HEK293T (cell line): ENCODE measurements around the gene DPYSL4.

Experiments used
- BHLHE40 ChIP-seq: fragments of 450-650 bp; IDR thresholded peaks from 2 replicates; pipeline ENCODE4 v1.6.1; 2016; ENCODE audit warnings: mild to moderate bottlenecking, moderate library complexity, borderline replicate concordance
- ELF4 ChIP-seq: fragments of 450-650 bp; IDR thresholded peaks from 2 replicates; pipeline ENCODE4 v1.6.1; 2017; ENCODE audit warnings: antibody characterized with exemption
- SUZ12 ChIP-seq: fragments of 450-650 bp; IDR thresholded peaks from 2 replicates; pipeline ENCODE4 v1.6.1; 2016; ENCODE audit warnings: mild to moderate bottlenecking
- ZNF384 ChIP-seq: fragments of 450-650 bp; IDR thresholded peaks from 2 replicates; pipeline ENCODE4 v1.6.1; 2016

DNA sequence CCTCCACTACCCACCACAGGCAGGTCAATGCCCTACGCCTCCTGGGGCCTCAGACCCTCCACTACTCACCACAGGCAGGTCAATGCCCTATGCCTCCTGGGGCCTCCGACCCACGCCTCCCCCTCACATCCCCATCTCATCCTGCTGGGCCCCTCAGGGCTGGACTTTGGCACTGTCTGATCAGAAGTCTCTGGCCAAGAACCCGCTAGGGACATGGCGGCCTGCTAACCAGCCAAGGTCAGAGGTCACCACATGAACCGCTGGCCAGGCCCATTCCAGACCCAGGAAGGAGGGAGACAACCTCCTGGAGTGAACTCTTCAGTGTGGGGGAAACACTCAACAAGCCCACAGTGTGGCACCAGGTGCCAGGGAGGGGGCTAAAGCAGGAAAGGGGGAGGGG lies 65.2 kb downstream of the DPYSL4 start:
- TF ChIP-seq SUZ12 (no peak), BHLHE40 (no peak), ELF4 (no peak), ZNF384 (no peak)
